Islet precursor cell (in vitro differentiated cells): Measurements from ENCODE around the gene ADRA2C.

Experiments
- DNase-seq: peaks from one replicate; pipeline ENCODE4 v3.0.0-alpha.2; 2018

The ADRA2C gene

DNA sequence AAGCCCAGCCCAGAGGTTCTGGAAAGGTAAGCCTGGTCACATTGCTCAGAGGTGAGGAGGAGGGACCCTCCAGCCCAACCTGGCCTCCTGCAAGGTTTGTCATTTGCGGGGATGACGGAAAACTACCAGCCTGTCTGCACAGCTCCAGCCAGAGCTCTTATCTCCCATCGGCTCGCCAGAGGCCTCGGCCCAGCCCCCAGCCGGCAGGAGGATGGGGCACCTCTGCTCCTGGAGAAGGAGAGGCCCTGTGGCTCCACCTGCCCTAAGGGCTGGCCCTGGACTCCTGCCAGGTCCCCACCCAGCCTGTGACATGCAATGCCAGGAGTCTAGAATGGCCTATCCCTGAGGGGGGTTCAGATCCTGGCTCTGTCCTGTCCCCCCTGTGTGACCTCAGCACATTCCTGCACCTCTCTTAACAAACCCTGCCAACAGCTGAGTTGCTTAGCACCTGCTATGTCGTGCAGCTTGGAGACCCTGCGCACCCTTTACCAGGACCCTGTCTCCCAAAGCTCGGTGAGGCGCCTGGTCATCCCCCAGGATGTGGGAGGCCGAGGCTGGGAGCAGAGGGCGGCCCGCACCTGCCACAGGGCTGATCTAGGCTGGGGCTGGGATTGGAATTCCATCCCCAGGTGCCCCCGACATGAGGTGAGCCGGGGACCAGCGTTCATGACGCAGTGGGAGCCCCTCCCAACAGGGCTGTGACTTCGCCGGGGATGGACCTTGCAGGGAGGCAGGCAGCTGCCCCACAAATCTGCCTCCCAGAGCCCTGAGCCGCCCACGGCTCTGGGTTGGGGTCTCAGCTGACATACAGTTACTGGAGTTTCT is 14.4 kb downstream of the ADRA2C start:
- peak; percentile 94 for DNase-seq

DNA sequence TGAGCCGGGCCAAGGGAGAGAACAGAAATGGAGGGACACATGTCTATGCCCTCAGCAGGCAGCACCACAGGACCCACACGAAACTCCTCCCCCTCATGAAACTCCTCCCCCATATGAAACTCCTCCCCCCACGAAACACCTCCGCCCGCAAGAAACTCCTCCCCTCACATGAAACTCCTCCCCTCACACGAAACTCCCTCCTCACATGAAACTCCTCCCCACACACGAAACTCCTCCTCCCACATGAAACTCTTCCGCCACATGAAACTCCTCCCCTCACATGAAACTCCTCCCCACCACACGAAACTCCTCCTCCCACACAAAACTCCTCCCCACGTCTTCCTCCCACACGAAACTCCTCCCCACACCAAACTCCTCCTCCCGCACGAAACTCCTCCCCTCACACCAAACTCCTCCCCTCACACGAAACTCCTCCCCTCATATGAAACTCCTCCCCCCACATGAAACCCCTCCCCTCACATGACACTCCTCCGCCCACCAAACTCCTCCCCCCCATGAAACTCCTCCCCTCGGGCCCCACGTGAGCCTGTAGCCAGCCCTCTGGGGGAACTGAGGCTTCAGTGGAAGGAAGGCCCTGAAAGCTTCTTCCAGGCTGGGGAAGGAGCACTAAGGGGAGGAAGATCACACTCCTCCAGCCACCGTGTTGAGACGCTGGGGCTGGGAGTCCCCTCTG is 15.2 kb downstream of the ADRA2C start:
- DNase-seq, result no peak

DNA sequence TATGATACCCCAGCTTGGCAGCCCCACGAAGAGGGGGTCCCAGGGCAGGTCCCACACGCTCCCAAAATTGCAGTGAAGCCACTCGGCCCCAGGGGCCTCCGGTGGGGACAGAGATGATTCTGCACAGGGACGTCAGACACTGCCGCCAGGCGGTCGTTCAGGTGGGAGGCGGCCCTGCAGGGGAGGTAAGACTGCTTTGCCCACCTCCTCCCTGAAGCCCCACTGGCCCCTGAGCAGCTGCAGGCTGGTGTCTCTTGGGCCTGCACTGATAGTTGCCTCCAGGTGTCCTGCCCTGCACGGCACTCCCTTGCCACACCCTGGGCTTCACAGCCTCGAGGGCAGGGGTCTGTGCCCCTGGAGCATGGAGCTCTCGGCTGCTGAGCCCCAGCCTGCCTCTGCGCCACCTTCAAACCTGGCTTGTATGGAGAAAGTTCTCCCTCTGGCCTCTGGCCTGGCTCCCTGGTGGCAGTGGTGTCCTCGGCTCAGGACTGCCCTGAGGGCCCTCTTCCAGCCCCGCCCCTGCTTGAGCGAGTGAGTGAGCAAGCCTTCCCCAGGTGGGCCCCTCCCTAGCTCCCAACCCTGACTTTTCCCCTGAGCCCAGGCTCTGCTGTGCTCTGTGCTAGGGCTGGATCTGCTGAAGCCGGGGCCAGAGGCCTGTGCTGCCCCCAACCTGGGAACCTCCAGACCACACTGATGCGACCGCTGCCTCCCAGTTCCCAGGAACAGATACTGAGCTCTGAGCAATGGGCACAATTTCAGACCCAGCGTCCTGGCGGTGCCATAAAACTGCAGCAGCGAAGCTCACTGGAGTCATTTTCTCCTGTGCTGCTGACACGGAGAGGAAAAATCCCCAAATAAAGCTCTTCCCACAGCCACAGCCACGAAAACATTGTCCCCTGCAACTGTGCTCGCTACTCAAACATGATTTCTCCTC is 16.1 kb downstream of the ADRA2C start:
- DNase-seq, result no peak

DNA sequence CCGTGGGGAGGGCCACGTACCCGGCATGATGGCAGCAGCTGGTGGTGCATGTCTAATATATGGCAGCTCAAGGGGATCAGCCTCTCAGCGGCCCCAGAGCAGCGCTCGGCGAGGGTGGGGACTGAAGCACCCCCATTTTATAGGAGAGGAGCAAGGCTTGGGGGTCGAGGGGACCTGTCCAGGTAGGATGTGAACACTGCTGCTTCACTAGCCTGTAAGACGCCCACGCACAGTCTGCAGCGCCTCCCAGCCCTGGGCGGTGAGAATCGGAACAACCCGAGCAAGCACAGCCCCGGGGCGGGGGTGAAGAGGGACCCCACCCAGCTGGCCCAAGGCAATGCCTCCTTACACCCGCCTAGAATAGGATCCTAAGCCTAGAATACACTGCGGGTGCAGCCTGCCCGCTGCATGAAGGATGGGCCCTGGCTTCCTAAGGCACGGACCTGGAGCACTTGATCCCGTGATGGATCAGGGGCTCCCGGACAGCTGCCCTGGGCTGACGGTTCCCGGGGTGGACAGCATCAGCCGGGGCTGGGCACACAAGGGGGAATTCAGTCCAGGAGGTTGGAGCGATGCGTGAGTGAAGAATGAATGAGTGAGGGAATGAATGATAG is 17.6 kb downstream of the ADRA2C start:
- DNase-seq, result peak; percentile 77

DNA sequence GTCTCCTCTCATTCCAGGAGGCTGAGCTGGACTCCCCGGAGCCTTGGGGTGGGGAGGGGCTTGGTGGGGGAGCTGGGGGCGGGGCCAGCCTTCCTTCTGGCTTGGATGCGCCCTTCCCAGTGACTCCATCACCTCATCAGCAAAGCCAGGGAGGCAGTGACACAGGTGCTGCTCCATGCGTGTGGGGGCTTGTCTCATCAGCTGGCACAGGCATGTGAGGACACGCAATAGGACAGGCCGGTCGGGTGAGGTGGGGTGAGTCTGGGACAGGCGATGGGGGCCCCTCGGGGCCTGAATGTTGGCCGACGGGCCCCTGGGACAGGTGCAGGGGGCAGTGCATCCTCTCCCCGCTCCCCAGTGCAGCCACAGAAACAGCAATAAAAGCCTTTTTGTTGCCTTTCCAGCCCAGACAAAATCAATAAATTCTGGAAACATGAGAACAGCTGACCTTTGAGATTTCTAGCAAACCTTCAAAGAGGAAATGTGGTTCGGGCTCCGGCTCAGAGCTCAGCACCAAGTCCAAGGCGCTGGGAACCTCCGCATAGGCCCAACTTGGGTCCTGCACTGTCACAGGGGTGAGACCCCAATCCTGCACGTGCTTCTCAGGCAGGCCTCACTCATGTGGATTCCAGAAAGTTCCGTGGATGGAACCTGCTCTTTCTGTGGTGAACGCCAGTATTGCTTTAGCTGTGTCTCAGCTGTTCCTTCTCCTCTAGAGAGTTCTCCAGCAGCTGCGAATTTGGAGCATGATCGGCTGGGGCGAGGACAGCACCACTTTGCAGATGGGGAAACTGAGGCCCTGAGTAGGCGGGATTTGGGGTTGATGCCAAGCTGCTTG is 18.5 kb downstream of the ADRA2C start:
- DNase-seq, result no peak

DNA sequence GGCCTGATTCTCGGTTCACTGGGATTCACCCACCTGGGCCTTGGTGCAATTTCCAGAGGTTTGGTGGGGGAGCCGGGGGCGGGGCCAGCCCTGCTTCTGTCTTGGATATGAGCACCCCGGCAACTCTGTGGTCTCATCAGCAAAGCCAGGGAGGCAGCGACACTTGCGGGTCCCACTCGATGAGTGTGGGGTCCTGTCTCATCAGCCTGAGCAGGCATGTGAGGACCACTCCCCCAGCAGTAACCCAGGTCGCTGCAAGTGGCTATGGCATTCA is 19.0 kb downstream of the ADRA2C start:
- DNase-seq, result no peak

DNA sequence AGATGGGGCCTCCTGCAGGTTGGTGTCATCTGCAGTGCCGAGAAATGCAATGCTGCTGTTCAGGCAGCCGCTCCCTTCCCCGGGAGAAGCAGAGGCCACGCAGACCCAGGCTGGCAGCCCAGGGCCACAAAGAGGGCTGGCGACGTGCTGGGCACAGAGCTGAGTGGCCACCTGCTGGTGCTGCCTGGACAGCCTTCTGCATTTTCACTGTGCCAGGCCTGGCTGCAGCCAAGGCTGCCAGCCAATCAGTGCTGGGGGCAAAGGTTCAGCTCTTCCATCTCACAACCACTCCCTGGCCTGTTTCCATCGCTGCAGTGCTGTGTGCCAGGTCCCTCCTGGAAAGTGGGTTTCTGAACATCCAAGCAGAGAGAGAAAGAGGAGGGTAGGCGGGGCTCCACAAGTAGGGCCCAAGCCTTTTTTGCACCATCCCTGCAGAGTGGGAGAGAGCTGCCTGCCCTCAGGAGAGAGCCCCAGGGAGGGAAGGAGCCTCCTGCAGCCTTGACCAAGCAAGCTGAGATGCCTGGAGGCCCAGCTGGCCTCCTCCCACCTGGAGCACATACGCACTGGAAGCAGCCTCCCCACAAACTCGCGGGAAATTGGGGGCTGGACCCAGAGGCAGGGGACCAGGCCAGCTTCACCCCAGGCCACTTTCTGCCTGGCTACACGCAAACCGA is 20.1 kb downstream of the ADRA2C start:
- DNase-seq, result no peak

DNA sequence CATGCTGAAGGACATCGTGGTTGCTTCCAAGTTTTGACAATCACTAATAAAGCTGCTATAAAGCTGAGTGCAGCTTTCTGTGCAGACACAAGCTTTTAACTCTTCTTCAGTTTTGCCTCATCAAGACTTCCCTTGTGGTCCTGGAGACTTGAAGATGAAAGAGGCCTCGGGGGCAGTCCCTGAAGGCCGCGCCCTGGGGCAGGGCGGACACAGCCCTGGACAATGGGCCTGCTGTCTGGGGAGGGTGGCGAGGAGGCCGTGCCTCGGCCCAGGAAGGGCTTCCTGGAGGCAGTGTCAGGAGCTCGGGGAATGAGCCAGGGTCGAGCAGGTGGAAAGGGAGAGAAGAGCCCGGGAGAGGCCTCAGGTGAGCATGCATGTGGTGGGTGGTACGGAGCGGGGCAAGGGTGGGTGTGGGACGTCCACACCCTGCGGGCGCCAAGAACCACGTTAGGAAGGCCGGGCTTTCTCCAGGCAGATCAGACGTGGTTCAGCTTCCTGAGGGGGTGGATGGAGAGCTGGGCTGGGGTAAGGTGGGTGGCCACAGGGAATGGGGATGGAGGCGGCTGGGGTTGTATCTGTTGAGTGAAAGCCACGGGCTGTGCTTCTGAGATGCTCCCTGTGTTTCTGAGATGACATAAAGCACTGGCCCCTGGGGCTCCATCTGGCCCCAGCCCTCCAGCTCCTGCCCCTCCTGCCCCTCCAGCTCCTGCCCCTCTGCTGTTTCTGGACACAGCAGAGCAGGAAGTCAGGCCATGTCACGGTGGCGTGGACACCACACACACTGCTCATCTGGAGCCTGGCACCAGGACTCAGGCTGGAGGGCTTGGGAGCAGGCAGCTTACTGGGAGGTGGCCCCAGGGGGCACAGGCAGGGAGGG is 21.5 kb downstream of the ADRA2C start:
- no peak for DNase-seq

DNA sequence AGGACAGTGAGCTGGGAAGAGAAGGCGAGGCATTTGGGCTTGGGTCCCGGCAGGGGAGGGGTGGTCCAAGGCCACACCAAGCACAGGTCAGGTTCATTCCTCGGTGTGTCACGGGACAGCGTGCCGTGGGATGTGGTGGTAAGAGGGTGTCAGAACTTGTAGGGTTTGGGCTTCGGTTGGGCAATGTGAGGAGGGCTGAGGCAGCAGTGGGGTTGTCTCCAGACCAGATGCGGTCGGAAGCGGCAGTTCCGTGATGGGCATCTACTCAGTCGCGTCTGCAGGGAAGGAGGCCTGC is 22.1 kb downstream of the ADRA2C start:
- no peak for DNase-seq

DNA sequence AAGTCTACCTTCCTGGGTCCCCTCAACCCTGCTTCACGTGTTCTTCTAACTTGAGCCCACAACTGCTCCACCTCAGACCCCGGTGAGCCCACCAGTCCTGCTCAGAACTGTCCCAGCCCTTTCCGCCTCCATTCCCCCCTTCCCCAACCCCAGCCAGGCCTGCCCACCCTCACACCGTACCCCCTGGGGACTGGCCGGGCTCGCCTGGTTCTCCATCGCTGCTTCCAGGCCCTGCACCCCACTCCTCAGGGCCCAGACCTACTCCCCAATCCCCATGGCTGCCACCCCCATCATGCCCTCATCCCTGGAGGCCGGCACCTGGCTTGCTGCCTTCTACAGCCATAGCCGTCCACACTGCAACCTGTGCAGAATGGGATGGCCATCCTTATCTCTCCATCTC is 23.4 kb downstream of the ADRA2C start:
- DNase-seq, result no peak

DNA sequence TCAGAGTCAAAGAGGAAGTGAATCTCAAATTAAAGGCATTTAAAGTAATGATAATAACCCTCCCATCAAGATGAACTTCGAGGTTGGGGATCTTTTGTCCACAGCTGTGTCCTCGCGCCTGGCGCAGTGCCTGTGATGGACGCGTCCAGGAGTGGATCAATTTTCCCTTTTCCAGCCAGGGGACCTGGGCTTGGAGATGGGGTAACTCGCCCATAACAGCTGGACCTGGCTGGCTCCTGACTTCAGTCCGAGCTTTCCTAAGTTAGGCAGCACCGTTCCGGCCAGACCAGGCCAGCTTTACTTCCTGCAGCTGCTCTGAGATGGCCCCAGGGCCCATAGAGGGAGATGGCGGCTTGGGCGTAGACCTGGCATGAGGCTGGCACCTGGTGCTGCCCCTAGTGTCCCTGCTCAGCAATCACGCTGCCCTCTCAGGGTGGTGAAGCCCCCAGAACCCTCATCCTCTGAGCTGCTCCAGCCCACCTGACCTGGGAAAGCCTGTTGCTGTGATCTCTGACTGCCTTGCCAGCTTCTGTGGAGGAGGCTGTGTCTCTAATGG is 23.9 kb downstream of the ADRA2C start:
- no peak for DNase-seq

DNA sequence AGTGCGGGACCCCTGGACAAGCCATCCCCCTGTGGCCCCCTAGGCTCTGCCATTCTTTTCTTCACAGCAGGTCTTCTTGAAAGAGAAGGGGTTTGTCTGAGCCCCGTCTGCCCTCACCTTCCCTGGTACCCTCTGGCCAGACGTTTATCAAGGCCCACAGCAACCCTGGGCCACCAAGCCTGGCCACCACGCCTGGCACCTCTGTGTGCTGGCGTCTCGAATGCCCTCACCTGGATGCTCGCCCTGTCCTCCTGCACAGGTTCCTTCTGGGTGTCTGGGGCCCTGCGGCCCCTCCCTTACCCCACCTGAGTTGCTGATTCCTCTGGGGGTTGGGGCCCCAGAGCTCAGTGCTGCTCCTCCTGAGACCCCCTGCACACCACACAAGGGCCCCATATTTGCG is 25.1 kb downstream of the ADRA2C start:
- DNase-seq, result no peak

DNA sequence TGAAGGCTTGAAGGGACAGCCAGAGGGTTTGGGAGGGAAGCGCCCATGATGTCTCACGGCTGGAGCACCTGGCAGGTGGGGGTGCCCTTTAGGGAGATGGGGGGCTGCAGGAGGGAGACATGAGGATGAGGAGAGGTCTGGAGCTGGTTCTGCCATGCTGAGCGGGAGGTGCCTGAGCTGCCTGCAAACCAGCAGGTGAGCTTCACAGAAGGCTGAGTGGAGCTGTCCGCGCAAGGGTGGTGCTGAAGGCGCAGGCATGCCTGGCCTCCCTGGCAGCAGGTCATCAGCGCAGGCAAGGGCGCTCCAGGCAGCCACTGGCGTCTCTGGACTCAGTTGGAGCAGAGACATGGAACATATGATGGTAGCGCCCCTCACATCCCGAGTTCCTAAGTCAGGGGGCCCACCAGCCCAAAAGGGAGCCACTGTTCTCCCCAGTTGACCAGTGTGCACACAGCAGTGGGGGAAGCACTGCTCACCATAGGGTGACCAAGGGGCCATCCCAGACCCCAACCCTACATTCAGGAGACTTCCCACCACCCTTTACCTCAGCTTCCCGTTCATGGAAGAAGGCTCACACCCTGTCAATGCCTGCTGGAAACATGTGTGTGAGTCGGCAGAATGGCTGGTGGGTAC is 25.8 kb downstream of the ADRA2C start:
- DNase-seq, result peak; percentile 91

DNA sequence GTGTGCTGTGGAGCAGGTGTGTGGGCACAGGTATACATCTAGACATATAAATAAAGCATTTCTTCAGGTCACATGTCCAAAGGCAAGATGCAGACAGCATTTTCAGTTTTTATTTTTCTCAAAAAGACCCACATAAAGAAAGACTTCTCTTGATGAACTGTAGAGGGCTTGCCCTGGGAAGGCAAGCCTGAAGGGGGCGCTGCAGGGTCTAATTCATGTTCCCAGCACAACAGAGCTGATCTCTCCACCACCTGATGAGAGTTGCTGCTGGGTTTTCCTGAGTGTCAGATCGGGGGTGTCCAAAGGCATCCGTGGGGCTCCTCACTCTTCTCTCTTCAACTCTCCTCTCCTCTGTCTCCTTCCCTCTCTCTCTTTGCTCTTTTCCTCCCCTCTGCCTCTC is 26.6 kb downstream of the ADRA2C start:
- no peak for DNase-seq

DNA sequence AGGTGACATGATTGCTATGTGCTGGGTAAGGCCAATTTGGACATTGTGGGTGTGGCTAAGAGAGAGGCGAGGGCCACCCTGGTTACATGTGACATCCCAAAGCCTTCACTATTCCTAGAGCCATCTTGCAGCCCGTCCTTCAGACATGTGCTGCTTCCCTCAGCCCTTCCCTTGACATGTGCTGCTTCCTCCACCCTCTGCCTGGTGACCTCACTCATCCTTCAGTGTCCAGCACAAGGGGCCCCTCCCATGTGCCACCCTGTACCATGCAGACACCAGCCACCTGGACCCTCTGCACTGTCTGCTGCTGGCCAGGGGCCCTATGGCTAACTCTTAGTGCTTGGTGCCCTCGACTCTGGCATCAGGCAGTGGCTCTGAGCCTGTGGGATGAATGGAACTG is 27.4 kb downstream of the ADRA2C start:
- no peak for DNase-seq

DNA sequence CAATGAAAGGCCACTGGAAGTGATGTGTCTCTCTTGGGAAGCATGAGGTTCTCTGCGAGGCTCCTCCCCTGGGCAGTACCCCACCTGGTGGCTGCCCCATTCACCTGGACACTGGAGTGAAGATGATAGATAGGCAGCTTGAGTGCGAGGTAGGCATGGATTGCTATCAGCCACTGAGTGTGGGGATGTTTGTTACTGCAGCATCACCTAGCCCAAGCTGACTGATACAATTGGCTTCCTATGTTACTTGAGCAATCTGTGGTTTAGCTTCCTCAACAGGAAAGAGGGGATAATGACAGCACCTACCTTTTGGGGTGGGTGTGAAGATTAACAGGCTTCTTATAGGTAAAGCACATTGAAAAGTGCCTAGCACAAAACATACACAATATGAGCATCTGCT is 30.8 kb downstream of the ADRA2C start:
- no peak for DNase-seq

DNA sequence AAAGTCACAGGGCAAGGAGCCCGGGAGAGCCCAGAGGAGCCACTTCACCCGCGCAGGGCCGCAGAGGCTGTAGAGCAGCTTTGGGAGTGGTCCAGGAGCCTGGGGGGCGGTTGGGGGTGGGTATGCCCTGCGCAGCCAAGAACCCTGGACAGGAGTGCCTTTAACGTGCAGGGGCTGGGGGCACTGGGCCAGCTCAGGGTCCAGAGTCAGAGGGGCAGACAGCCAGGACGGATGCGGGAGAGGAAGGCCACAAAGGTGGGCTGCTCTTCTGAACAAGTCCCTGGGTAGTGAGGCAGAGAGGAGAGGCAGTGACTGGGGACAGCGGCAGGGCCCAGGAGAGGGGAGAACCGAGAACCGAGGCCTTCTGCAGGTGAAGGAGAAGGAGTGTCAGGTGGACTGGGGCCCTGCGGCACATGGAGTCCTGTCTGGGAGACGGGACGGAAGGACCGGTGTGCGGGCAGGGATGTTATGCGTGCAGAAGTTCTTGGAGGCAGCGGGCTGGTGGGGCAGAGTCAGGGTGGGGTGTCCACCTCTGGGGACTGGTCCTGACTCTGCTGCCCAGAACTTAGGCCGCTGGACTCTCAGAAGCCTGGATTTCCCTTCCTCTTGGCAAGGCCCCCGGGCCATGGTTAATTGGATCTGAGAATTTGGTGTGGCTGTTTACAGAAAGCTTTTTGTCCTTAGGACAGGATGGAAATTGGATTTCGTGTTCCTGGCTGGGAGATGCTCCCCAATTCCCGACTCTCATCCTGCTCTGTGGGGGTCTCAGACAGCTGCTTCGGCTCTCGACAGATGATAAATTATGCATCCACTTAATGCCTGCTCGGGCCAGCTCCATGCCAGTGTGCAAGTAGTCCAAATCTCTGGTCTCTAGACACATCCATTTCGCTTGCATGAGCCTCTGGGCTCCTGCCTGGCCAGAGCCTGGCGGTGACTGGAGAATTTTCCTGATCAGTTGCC is 31.9 kb downstream of the ADRA2C start:
- DNase-seq, result no peak

DNA sequence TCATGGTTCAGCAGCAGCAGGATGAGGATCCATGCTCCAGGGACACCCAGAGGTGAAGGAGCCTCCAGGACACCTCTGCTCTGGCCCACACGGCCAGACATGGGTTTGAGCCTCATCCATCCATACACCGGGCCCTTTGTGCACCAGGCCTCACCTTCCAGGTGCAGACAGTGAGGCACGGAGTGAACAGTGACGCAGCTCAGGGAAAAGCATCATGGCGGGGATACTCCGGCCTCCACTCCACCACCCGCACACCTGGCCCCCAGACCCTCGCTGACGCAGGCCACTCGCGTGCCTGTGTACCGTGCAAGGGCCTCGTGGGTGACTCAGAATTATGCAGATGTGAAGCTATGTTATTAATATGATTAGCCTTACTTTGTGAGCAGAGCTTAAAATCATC is 33.3 kb downstream of the ADRA2C start:
- DNase-seq, result no peak

DNA sequence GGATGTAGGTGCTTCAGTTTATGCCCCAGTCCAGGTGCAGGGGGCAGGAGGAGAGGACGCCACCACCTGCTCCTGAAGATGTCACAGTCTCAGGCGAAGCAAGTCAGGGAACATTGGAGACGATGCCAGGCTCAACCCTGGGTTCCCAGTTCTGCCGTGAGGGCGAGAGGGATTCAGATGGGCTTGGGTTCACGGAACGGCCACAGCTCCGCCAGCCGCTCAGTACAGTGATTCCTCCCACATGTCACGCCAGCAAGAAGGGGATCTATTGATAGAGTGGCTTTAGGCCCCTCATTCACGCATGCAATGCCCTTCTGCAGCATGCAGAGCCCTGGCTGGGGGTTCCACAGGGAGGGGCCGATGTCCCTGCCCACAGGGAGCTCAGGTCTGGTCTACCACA is 34.2 kb downstream of the ADRA2C start:
- DNase-seq, result no peak
